Erythroblast (primary cell): ENCODE data around the gene GPR27.

ENCODE experiments used
- GATA1 ChIP-seq: IDR thresholded peaks from 2 replicates; pipeline ENCODE4 v1.6.1; 2011; ENCODE audit warnings: low read depth, mild to moderate bottlenecking, control low read depth, low read length, moderate library complexity
- POLR2A ChIP-seq: IDR thresholded peaks from 2 replicates; pipeline ENCODE4 v1.6.1; 2011; ENCODE audit warnings: mild to moderate bottlenecking, low read length

DNA sequence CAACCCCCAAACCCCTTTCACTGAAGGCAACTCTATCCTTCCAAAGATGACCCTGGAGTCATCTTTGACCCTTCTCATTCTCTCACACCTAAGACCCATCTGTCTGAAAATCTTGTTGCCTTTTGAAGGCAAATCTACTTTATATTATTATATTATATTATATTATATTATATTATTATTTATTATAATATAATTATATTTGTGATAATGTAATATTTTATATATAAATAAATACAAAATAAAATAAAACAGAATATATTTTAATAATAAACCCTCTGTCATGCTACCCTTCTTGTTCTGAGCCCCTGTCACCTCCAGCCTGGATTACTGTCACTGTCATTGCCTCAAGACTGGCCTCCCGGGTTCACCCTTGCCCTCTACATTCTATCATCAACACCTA is 36.3 kb downstream of the GPR27 start:
- no peak for TF ChIP-seq POLR2A
- TF ChIP-seq GATA1 = no peak
